Measurements from ENCODE around the gene ERBB4.

DNA sequence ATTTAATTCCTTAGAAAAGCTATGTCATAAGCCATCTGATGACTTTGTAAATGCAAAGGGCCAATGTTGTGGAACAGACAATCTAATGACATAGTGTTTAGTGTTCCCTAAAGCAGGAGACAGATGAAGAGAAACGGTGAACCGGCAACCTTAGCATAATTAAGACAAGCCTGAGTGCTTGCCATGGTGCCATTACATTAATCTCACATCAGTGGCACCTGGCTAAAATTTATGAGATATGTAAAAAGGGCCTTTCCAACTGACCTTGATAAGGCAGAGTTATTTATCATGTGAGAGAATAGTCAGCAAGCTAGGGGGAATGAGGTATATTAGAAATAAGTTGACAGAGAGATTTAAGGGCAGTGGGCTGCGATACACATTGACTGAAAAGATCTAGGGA lies 261.8 kb downstream of the ERBB4 start:
- TF ChIP-seq, protein P1, sequence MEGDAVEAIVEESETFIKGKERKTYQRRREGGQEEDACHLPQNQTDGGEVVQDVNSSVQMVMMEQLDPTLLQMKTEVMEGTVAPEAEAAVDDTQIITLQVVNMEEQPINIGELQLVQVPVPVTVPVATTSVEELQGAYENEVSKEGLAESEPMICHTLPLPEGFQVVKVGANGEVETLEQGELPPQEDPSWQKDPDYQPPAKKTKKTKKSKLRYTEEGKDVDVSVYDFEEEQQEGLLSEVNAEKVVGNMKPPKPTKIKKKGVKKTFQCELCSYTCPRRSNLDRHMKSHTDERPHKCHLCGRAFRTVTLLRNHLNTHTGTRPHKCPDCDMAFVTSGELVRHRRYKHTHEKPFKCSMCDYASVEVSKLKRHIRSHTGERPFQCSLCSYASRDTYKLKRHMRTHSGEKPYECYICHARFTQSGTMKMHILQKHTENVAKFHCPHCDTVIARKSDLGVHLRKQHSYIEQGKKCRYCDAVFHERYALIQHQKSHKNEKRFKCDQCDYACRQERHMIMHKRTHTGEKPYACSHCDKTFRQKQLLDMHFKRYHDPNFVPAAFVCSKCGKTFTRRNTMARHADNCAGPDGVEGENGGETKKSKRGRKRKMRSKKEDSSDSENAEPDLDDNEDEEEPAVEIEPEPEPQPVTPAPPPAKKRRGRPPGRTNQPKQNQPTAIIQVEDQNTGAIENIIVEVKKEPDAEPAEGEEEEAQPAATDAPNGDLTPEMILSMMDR (IDR thresholded peaks at IDR 0.05) = no peak
- TF ChIP-seq POLR2A (IDR thresholded peaks at IDR 0.05) (no peak), EP300 (IDR thresholded peaks at IDR 0.05) (no peak), POLR2AphosphoS5 (IDR thresholded peaks at IDR 0.05) (no peak)
